ENCODE data around the gene HCRTR1. TPM values are rescaled to one million over a fixed set of nuclear protein-coding genes. Genes with fewer than 3 reads are reported as not detected.

HCRTR1 gene
- polyA plus RNA-seq, 1 donor from 2014 or later = 0.37 TPM

DNA sequence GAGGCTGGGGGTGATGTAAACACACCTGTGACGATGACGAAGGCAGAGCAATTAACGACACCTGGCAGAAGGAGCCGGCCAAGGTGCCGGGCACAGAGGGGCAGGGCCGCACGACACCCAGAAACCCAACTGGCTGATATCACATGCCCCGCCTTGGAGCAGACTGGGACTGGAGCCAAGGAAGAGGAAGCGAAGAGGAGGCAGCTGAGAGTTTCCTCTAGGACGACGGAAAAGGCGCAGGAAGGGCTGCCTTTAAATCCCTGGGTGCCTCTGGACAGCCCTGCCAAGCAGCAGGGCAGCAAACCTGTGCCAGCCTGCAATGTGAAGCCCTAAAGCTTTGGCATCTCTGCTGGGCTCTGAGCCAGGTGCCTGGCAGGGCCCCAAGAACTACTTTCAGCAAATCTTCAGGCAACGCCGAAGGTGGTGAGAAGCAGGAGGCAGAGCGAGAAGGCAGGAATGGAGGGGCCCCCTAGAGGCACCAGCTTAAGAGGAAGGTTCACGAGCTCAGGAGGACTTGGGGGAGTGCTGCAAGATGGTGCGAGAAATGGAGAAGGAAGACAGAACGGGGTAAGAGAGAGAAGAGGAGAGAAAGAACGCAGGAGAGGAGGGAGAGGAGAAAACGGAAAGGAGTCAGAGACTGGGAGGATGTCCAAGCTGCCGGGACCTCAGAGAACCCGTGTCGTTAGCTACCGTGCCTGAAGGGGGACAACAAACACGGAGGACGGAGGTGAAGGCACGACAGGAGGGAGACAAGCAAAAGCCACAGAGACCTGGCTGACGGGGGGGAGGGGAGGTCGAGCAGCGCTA is 52.5 kb downstream of the HCRTR1 start:
- Histone ChIP-seq H3F3A (ENCODE audit: insufficient read depth, low read length, poor library complexity, severe bottlenecking) (no peaks in the 10 kb centered on the region), H3K4me3 (ENCODE audit: low read length) (no peak overlapping the region), H3K9me2 (ENCODE audit: insufficient read depth, low read length) (no peaks in the 10 kb centered on the region), H2AFZ (ENCODE audit: low read depth, low read length) (no peak overlapping the region), H3K27me3 (ENCODE audit: insufficient read depth, low read depth, low read length) (no peaks in the 10 kb centered on the region), H3K36me3 (ENCODE audit: insufficient read depth, low read length) (no peaks in the 10 kb centered on the region), H3K9ac (ENCODE audit: low read length) (no peak overlapping the region), H3K9me3 (ENCODE audit: low read length) (no peaks in the 10 kb centered on the region), H3K27ac (ENCODE audit: low read length) (no peak overlapping the region), H3K4me2 (ENCODE audit: low read length) (no peak overlapping the region), H4K20me1 (ENCODE audit: insufficient read depth) (no peaks in the 10 kb centered on the region), H3K79me2 (replicated peaks; ENCODE audit: insufficient read depth, low read length) (no peaks in the 10 kb centered on the region)
- no peak for TF ChIP-seq SMC3 (conservative IDR thresholded peaks at IDR 0.05; ENCODE audit: poor library complexity)
- TF ChIP-seq POLR2AphosphoS5 (IDR thresholded peaks at IDR 0.05) = no peak
- no peak for TF ChIP-seq RAD21 (conservative IDR thresholded peaks at IDR 0.05)

DNA sequence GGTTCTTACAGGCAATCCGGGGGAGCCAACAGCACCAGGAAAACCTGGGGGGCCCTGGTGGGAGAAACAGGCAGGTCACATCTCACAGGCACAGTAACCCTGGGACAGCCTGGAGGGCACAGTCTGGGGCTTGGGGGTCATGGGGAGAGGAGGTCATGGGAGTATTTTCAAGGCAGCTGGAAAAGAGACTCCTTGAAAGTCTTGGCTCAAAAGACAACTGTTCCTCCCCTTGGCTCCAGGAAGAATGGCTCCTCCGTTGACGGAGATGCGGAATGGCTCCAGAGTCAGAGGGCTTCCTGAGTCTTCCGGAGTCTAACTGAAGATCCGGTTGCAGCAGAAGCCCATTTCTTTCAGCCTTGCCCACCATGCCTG is 53.1 kb downstream of the HCRTR1 start:
- H3K4me3 ChIP-seq (ENCODE audit: low read length) = no peak overlapping the region
- no peaks in the 10 kb centered on the region for H3K27me3 ChIP-seq (ENCODE audit: insufficient read depth, low read depth, low read length)
- H3F3A ChIP-seq (ENCODE audit: insufficient read depth, low read length, poor library complexity, severe bottlenecking) = no peaks in the 10 kb centered on the region
- H3K9me2 ChIP-seq (ENCODE audit: insufficient read depth, low read length) = no peaks in the 10 kb centered on the region
- H4K20me1 ChIP-seq (ENCODE audit: insufficient read depth) = no peaks in the 10 kb centered on the region
- no peak overlapping the region for H3K27ac ChIP-seq (ENCODE audit: low read length)
- no peaks in the 10 kb centered on the region for H3K9me3 ChIP-seq (ENCODE audit: low read length)
- H3K9ac ChIP-seq (ENCODE audit: low read length) = no peak overlapping the region
- no peak overlapping the region for H2AFZ ChIP-seq (ENCODE audit: low read depth, low read length)
- no peaks in the 10 kb centered on the region for H3K79me2 ChIP-seq (replicated peaks; ENCODE audit: insufficient read depth, low read length)
- no peak overlapping the region for H3K4me2 ChIP-seq (ENCODE audit: low read length)
- no peaks in the 10 kb centered on the region for H3K36me3 ChIP-seq (ENCODE audit: insufficient read depth, low read length)
- TF ChIP-seq EP300 (conservative IDR thresholded peaks at IDR 0.05; ENCODE audit: poor library complexity, severe bottlenecking) (no peak), RAD21 (conservative IDR thresholded peaks at IDR 0.05) (no peak), SMC3 (conservative IDR thresholded peaks at IDR 0.05; ENCODE audit: poor library complexity) (no peak)

DNA sequence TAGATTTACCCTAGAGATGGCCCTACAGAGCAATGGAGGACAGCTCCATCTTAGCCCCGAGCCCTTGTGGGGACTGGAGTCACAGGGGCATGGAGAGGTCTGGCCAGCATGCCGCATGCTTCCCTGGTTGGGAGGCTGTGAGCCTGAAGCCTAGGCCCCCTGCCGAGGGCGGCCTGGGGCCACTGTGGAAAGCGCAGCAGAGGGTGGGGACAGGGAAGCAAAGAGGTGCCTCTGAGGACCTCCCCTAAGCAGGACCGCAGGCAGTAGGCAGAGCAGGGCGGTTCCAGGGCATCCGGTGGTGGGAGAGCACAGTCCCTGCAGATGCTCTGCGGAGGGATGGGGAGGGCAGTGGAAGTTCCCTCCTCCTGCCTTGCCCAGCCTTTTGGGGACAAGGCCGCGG is 53.7 kb downstream of the HCRTR1 start:
- no peaks in the 10 kb centered on the region for H3K79me2 ChIP-seq (replicated peaks; ENCODE audit: insufficient read depth, low read length)
- no peak overlapping the region for H3K4me2 ChIP-seq (ENCODE audit: low read length)
- no peaks in the 10 kb centered on the region for H3K36me3 ChIP-seq (ENCODE audit: insufficient read depth, low read length)
- no peak overlapping the region for H3K27ac ChIP-seq (ENCODE audit: low read length)
- H3K9ac ChIP-seq (ENCODE audit: low read length) = no peak overlapping the region
- H3K9me3 ChIP-seq (ENCODE audit: low read length) = no peaks in the 10 kb centered on the region
- no peaks in the 10 kb centered on the region for H3F3A ChIP-seq (ENCODE audit: insufficient read depth, low read length, poor library complexity, severe bottlenecking)
- no peak overlapping the region for H2AFZ ChIP-seq (ENCODE audit: low read depth, low read length)
- no peak overlapping the region for H3K4me3 ChIP-seq (ENCODE audit: low read length)
- no peaks in the 10 kb centered on the region for H3K27me3 ChIP-seq (ENCODE audit: insufficient read depth, low read depth, low read length)
- no peaks in the 10 kb centered on the region for H4K20me1 ChIP-seq (ENCODE audit: insufficient read depth)
- H3K9me2 ChIP-seq (ENCODE audit: insufficient read depth, low read length) = no peaks in the 10 kb centered on the region
- TF ChIP-seq, protein P1, sequence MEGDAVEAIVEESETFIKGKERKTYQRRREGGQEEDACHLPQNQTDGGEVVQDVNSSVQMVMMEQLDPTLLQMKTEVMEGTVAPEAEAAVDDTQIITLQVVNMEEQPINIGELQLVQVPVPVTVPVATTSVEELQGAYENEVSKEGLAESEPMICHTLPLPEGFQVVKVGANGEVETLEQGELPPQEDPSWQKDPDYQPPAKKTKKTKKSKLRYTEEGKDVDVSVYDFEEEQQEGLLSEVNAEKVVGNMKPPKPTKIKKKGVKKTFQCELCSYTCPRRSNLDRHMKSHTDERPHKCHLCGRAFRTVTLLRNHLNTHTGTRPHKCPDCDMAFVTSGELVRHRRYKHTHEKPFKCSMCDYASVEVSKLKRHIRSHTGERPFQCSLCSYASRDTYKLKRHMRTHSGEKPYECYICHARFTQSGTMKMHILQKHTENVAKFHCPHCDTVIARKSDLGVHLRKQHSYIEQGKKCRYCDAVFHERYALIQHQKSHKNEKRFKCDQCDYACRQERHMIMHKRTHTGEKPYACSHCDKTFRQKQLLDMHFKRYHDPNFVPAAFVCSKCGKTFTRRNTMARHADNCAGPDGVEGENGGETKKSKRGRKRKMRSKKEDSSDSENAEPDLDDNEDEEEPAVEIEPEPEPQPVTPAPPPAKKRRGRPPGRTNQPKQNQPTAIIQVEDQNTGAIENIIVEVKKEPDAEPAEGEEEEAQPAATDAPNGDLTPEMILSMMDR (IDR thresholded peaks at IDR 0.05; ENCODE audit: poor library complexity, severe bottlenecking) = no peak
- TF ChIP-seq EP300 (conservative IDR thresholded peaks at IDR 0.05; ENCODE audit: poor library complexity, severe bottlenecking) (no peak), SMC3 (conservative IDR thresholded peaks at IDR 0.05; ENCODE audit: poor library complexity) (no peak), EZH2 (IDR thresholded peaks at IDR 0.05; ENCODE audit: borderline replicate concordance, insufficient read depth, low read length, poor library complexity, severe bottlenecking) (no peak), POLR2AphosphoS5 (IDR thresholded peaks at IDR 0.05) (no peak), TAF1 (IDR thresholded peaks at IDR 0.05; ENCODE audit: low read depth) (no peak)
- TF ChIP-seq, protein P2, sequence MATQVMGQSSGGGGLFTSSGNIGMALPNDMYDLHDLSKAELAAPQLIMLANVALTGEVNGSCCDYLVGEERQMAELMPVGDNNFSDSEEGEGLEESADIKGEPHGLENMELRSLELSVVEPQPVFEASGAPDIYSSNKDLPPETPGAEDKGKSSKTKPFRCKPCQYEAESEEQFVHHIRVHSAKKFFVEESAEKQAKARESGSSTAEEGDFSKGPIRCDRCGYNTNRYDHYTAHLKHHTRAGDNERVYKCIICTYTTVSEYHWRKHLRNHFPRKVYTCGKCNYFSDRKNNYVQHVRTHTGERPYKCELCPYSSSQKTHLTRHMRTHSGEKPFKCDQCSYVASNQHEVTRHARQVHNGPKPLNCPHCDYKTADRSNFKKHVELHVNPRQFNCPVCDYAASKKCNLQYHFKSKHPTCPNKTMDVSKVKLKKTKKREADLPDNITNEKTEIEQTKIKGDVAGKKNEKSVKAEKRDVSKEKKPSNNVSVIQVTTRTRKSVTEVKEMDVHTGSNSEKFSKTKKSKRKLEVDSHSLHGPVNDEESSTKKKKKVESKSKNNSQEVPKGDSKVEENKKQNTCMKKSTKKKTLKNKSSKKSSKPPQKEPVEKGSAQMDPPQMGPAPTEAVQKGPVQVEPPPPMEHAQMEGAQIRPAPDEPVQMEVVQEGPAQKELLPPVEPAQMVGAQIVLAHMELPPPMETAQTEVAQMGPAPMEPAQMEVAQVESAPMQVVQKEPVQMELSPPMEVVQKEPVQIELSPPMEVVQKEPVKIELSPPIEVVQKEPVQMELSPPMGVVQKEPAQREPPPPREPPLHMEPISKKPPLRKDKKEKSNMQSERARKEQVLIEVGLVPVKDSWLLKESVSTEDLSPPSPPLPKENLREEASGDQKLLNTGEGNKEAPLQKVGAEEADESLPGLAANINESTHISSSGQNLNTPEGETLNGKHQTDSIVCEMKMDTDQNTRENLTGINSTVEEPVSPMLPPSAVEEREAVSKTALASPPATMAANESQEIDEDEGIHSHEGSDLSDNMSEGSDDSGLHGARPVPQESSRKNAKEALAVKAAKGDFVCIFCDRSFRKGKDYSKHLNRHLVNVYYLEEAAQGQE (IDR thresholded peaks at IDR 0.05; ENCODE audit: borderline replicate concordance) = no peak
